GM12878 (cell line): ENCODE data around the gene CLDN15. TPM values are rescaled to one million over a fixed set of nuclear protein-coding genes. Genes with fewer than 3 reads are reported as not detected.

Source experiments
- ATAC-seq: fragments of 200-7000 bp; cut with Tn5 transposase; 3 replicates; pipeline ENCODE4 v1.9.1; 2020; ENCODE audit warnings: mild to moderate bottlenecking, moderate library complexity
- BruUV-seq: library from RNA; stranded (reverse); fragments of 400-500 nt; replicated peaks from 2 replicates; lab custom pipeline; 2021; lab: Mats Ljungman, UMichigan
- CTCF ChIA-PET: fragments of 300-600 bp; sonication (Branson Sonifier 250); formaldehyde crosslinking; extraction: SDS; loops from one replicate; lab custom pipeline; 2021; ENCODE audit warnings: inconsistent platforms; lab: Yijun Ruan, JAX
- POLR2A ChIA-PET: fragments of 350-600 bp; formaldehyde crosslinking; extraction: SDS; loops from one replicate; lab custom pipeline; 2021; ENCODE audit warnings: inconsistent platforms; lab: Charles Lee
- RAD21 ChIA-PET: fragments of 300-600 bp; sonication (Branson Sonifier 250); formaldehyde crosslinking; loops from one replicate; lab custom pipeline; 2023; ENCODE audit warnings: antibody characterized with exemption; ENCODE audit not compliant: unreplicated experiment; lab: Charles Lee
- SMC1A ChIA-PET: fragments of 300-600 bp; sonication (Branson Sonifier 250); formaldehyde crosslinking; loops from one replicate; lab custom pipeline; 2023; ENCODE audit not compliant: unreplicated experiment, uncharacterized antibody; lab: Charles Lee
- DNase-seq: peaks from one replicate; pipeline ENCODE4 v3.0.0-alpha.2; 2011; ENCODE audit warnings: low read depth, low spot score
- FAIRE-seq: peaks from 3 replicates; lab custom pipeline; 2011; peaks lifted over from hg19 to GRCh38; lab: Jason Lieb, UNC
- H2AFZ ChIP-seq: 2 replicates; pipeline ENCODE4 v1.6.0; 2011; ENCODE audit warnings: low read depth, low read length, control low read depth; ENCODE audit not compliant: control insufficient read depth
- H3K27ac ChIP-seq: 2 replicates; pipeline ENCODE4 v1.5.1; 2011; ENCODE audit warnings: control low read depth; ENCODE audit not compliant: control insufficient read depth, insufficient read depth
- H3K27me3 ChIP-seq, 2 experiments: replicated peaks in 1 of 2; 2 replicates each; pipeline versions ENCODE4 v1.6.0 to v1.6.1; 2011; ENCODE audit warnings: low read length in 1 of 2; ENCODE audit not compliant: control insufficient read depth in 2 of 2, insufficient read depth in 2 of 2
- H3K36me3 ChIP-seq, 2 experiments: 2 replicates each; pipeline ENCODE4 v1.5.1; 2011; ENCODE audit warnings: low read length in 1 of 2; ENCODE audit not compliant: control insufficient read depth in 2 of 2, insufficient read depth in 2 of 2
- H3K4me1 ChIP-seq: 2 replicates; pipeline ENCODE4 v1.6.1; 2011; ENCODE audit warnings: mild to moderate bottlenecking, low read length, moderate library complexity, mixed read lengths; ENCODE audit not compliant: control insufficient read depth, insufficient read depth
- H3K4me2 ChIP-seq: 2 replicates; pipeline ENCODE4 v1.6.0; 2011; ENCODE audit warnings: control low read depth; ENCODE audit not compliant: control insufficient read depth, insufficient read depth
- H3K4me3 ChIP-seq: fragments of 200-600 bp; sonication (generic); 2 replicates; pipeline ENCODE4 v1.5.1; 2016
- H3K79me2 ChIP-seq: 2 replicates; pipeline ENCODE4 v1.6.0; 2011; ENCODE audit warnings: low read length; ENCODE audit not compliant: control insufficient read depth, insufficient read depth
- H3K9ac ChIP-seq: 2 replicates; pipeline ENCODE4 v1.8.0; 2011; ENCODE audit warnings: low read length, control low read depth, mixed read lengths; ENCODE audit not compliant: control insufficient read depth, insufficient read depth
- H3K9me3 ChIP-seq: replicated peaks from 3 replicates; pipeline ENCODE4 v1.5.1; 2011; ENCODE audit warnings: mild to moderate bottlenecking, low read length; ENCODE audit not compliant: control insufficient read depth, insufficient read depth
- H4K20me1 ChIP-seq: 2 replicates; pipeline ENCODE4 v1.6.0; 2011; ENCODE audit not compliant: control insufficient read depth, insufficient read depth
- EGR1 ChIP-seq, 2 experiments: IDR thresholded peaks; 1 replicate in 1 of 2; 2 replicates in 1 of 2; pipeline ENCODE4 v1.6.1; 2011 to 2012; ENCODE audit warnings: low read depth in 2 of 2, low read length in 2 of 2, borderline replicate concordance in 1 of 2, mild to moderate bottlenecking in 1 of 2, moderate library complexity in 1 of 2
- IRF5 ChIP-seq: fragments of 450-650 bp; IDR thresholded peaks from 2 replicates; pipeline ENCODE4 v1.6.1; 2017; ENCODE audit warnings: borderline replicate concordance
- MEF2B ChIP-seq: fragments of 450-650 bp; IDR thresholded peaks from 2 replicates; pipeline ENCODE4 v1.6.1; 2018; ENCODE audit warnings: mild to moderate bottlenecking, moderate library complexity; ENCODE audit not compliant: partially characterized antibody, poor library complexity, severe bottlenecking
- PML ChIP-seq: IDR thresholded peaks from 2 replicates; pipeline ENCODE4 v1.6.1; 2012; ENCODE audit warnings: low read length, inconsistent platforms
- SRF ChIP-seq, 2 experiments: IDR thresholded peaks; 2 replicates each; pipeline ENCODE4 v1.6.1; 2011; ENCODE audit warnings: low read depth in 2 of 2, low read length in 2 of 2, mild to moderate bottlenecking in 1 of 2, moderate library complexity in 1 of 2
- SUPT20H ChIP-seq: IDR thresholded peaks from 2 replicates; pipeline ENCODE4 v1.6.1; 2011; ENCODE audit warnings: low read depth, mild to moderate bottlenecking, low read length, moderate library complexity, borderline replicate concordance; ENCODE audit not compliant: control insufficient read depth
- ZNF687 ChIP-seq: fragments of 450-650 bp; IDR thresholded peaks from 2 replicates; pipeline ENCODE4 v1.6.1; 2017; ENCODE audit warnings: mild to moderate bottlenecking, moderate library complexity
- ZZZ3 ChIP-seq: IDR thresholded peaks from 2 replicates; pipeline ENCODE4 v1.6.1; 2011; ENCODE audit warnings: low read depth; ENCODE audit not compliant: control insufficient read depth, insufficient read length
- WGBS: methylation state at CpG from one replicate; pipeline ENCODE4 v1.1.6; 2016; ENCODE audit warnings: low lambda C conversion rate; ENCODE audit not compliant: insufficient replicate concordance, insufficient coverage; ENCODE audit errors: missing lambda C conversion rate; 5-methylcytosine and 5-hydroxymethylcytosine counted together
- in situ Hi-C: fragments of 300-500 bp; cut with MboI; formaldehyde crosslinking; loops from 9 replicates; pipeline ENCODE4 v1.14.3; 2018; ENCODE audit warnings: mixed read lengths
- intact Hi-C: fragments of 100-400 bp; cut with micrococcal nuclease; formaldehyde crosslinking; loops from one replicate; pipeline ENCODE4 v1.14.2; 2022; ENCODE audit not compliant: unreplicated experiment
- polyA plus RNA-seq, 11 experiments: library from polyadenylated mRNA; depleted of rRNA in 4 of 11; unstranded in 6 of 11; stranded (reverse) in 5 of 11; fragments of >200 nt; fragmentation: Nextera tagmentation in 4 of 11; fragmentation: Illumina TruSeq in 1 of 11; extraction: Ambion mirVana in 4 of 11; extraction: Trizol in 1 of 11; gene quantifications; 1 replicate in 1 of 11; 2 replicates in 10 of 11; pipeline versions ENCODE4 v1.2.1 to v1.2.3, GENCODE V29; 2011 to 2016; ENCODE audit warnings: inconsistent platforms in 2 of 11, missing spikeins in 2 of 11, low read depth in 1 of 11
- total RNA-seq, 4 experiments: library from RNA; depleted of rRNA in 3 of 4; stranded (reverse); fragments of >200 nt in 3 of 4; fragmentation: Illumina TruSeq in 1 of 4; extraction: Trizol in 1 of 4; gene quantifications; 2 replicates each; pipeline versions ENCODE4 v1.2.1 to v1.2.3, GENCODE V29; 2013 to 2021
- TF ChIP-seq, protein P1 (sequence below): fragments of 450-650 bp; IDR thresholded peaks from 2 replicates; pipeline ENCODE4 v1.6.1; 2017; ENCODE audit warnings: antibody characterized with exemption, mild to moderate bottlenecking, moderate library complexity
- TF ChIP-seq, protein P2 (sequence below): fragments of 450-650 bp; formaldehyde crosslinking; IDR thresholded peaks from 2 replicates; pipeline ENCODE4 v1.4.0; 2020; ENCODE audit warnings: mild to moderate bottlenecking, moderate library complexity

The CLDN15 gene
- total and polyA plus RNA-seq, 10 of the 15 experiments (the other 5 are each of a cell fraction or from before 2014, with no cell fraction given), result 0.47 to 15.0 (median 6.6) TPM

- Histone ChIP-seq H3K4me2 (no peak overlapping the region), H3K4me1 (no peaks in the 10 kb centered on the region), H3K79me2 (no peaks in the 10 kb centered on the region), H4K20me1 (no peaks in the 10 kb centered on the region), H3K27me3 (no peaks in the 10 kb centered on the region), H3K27ac (no peak overlapping the region), H2AFZ (no peak overlapping the region), H3K9me3 (no peaks in the 10 kb centered on the region), H3K9ac (no peak overlapping the region), H3K4me3 (no peak overlapping the region), H3K36me3 (peaks cover 0 to 3% of the 10 kb centered on the region in 2 experiments; a peak in 1 of 4 replicates)
- SMC1A ChIA-PET, result no interaction called here
- FAIRE-seq (no peak), DNase-seq (no peak), ATAC-seq (no peak)
- RAD21 ChIA-PET, result no interaction called here
- CTCF ChIA-PET, result no interaction called here
- intact Hi-C loops (no loop called here), in situ Hi-C loops (no loop called here)
- no TSS peak for BruUV-seq
- POLR2A ChIA-PET, result no interaction called here
- 90% methylated on average over 29 of the region's 52 CpGs for WGBS
- TF ChIP-seq SRF (IDR thresholded peaks at IDR 0.05; ENCODE audit: low read depth in 2 of 2, low read length in 2 of 2), result no peak
- TF ChIP-seq, protein P1, sequence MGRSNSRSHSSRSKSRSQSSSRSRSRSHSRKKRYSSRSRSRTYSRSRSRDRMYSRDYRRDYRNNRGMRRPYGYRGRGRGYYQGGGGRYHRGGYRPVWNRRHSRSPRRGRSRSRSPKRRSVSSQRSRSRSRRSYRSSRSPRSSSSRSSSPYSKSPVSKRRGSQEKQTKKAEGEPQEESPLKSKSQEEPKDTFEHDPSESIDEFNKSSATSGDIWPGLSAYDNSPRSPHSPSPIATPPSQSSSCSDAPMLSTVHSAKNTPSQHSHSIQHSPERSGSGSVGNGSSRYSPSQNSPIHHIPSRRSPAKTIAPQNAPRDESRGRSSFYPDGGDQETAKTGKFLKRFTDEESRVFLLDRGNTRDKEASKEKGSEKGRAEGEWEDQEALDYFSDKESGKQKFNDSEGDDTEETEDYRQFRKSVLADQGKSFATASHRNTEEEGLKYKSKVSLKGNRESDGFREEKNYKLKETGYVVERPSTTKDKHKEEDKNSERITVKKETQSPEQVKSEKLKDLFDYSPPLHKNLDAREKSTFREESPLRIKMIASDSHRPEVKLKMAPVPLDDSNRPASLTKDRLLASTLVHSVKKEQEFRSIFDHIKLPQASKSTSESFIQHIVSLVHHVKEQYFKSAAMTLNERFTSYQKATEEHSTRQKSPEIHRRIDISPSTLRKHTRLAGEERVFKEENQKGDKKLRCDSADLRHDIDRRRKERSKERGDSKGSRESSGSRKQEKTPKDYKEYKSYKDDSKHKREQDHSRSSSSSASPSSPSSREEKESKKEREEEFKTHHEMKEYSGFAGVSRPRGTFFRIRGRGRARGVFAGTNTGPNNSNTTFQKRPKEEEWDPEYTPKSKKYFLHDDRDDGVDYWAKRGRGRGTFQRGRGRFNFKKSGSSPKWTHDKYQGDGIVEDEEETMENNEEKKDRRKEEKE, result no peak
- TF ChIP-seq PML, result no peak
- no peak for TF ChIP-seq MEF2B
- TF ChIP-seq ZZZ3, result no peak
- TF ChIP-seq IRF5, result no peak
- TF ChIP-seq SUPT20H, result no peak
- TF ChIP-seq EGR1 (IDR thresholded peaks at IDR 0.05; ENCODE audit: borderline replicate concordance in 1 of 2, low read depth in 2 of 2, low read length in 2 of 2), result no peak
- TF ChIP-seq ZNF687, result no peak
- TF ChIP-seq, protein P2, sequence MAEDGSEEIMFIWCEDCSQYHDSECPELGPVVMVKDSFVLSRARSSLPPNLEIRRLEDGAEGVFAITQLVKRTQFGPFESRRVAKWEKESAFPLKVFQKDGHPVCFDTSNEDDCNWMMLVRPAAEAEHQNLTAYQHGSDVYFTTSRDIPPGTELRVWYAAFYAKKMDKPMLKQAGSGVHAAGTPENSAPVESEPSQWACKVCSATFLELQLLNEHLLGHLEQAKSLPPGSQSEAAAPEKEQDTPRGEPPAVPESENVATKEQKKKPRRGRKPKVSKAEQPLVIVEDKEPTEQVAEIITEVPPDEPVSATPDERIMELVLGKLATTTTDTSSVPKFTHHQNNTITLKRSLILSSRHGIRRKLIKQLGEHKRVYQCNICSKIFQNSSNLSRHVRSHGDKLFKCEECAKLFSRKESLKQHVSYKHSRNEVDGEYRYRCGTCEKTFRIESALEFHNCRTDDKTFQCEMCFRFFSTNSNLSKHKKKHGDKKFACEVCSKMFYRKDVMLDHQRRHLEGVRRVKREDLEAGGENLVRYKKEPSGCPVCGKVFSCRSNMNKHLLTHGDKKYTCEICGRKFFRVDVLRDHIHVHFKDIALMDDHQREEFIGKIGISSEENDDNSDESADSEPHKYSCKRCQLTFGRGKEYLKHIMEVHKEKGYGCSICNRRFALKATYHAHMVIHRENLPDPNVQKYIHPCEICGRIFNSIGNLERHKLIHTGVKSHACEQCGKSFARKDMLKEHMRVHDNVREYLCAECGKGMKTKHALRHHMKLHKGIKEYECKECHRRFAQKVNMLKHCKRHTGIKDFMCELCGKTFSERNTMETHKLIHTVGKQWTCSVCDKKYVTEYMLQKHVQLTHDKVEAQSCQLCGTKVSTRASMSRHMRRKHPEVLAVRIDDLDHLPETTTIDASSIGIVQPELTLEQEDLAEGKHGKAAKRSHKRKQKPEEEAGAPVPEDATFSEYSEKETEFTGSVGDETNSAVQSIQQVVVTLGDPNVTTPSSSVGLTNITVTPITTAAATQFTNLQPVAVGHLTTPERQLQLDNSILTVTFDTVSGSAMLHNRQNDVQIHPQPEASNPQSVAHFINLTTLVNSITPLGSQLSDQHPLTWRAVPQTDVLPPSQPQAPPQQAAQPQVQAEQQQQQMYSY, result no peak
Observed at GRCh38 chr7:101232141-101232850, 5.3 kb downstream of the CLDN15 start.
